Osteocyte (in vitro differentiated cells): Measurements from ENCODE around the gene UBR4. TPM values are rescaled to one million over a fixed set of nuclear protein-coding genes. Genes with fewer than 3 reads are reported as not detected.

Source experiments
- DNase-seq: peaks from one replicate; pipeline ENCODE4 v3.0.0; 2021; ENCODE audit warnings: mixed read lengths; ENCODE audit not compliant: unreplicated experiment; ENCODE audit errors: extremely low spot score
- H3K27ac Mint-ChIP-seq: one replicate; pipeline ENCODE4 v1.8.0; 2021; ENCODE audit warnings: mild to moderate bottlenecking, mixed read lengths; ENCODE audit not compliant: unreplicated experiment
- H3K27me3 Mint-ChIP-seq: one replicate; pipeline ENCODE4 v1.8.0; 2021; ENCODE audit warnings: mixed read lengths; ENCODE audit not compliant: unreplicated experiment
- H3K36me3 Mint-ChIP-seq: one replicate; pipeline ENCODE4 v1.8.0; 2021; ENCODE audit warnings: mixed read lengths; ENCODE audit not compliant: unreplicated experiment
- H3K4me1 Mint-ChIP-seq: one replicate; pipeline ENCODE4 v1.8.0; 2021; ENCODE audit warnings: mixed read lengths; ENCODE audit not compliant: unreplicated experiment
- H3K4me3 Mint-ChIP-seq: one replicate; pipeline ENCODE4 v1.8.0; 2021; ENCODE audit warnings: mild to moderate bottlenecking, moderate library complexity, mixed read lengths; ENCODE audit not compliant: unreplicated experiment
- H3K9me3 Mint-ChIP-seq: one replicate; pipeline ENCODE4 v1.8.0; 2021; ENCODE audit warnings: mixed read lengths; ENCODE audit not compliant: unreplicated experiment
- total RNA-seq: library from RNA; stranded (reverse); gene quantifications from 2 replicates; pipeline ENCODE4 v1.2.1, GENCODE V29; 2021
- TF ChIP-seq, protein P1 (sequence below): fragments of 200-600 bp; sonication (generic); IDR thresholded peaks from 2 replicates; pipeline ENCODE4 v1.5.0; 2021; ENCODE audit warnings: antibody characterized with exemption, mild to moderate bottlenecking, moderate library complexity

Gene UBR4
- total RNA-seq, 1 donor from 2014 or later: 161 TPM

DNA sequence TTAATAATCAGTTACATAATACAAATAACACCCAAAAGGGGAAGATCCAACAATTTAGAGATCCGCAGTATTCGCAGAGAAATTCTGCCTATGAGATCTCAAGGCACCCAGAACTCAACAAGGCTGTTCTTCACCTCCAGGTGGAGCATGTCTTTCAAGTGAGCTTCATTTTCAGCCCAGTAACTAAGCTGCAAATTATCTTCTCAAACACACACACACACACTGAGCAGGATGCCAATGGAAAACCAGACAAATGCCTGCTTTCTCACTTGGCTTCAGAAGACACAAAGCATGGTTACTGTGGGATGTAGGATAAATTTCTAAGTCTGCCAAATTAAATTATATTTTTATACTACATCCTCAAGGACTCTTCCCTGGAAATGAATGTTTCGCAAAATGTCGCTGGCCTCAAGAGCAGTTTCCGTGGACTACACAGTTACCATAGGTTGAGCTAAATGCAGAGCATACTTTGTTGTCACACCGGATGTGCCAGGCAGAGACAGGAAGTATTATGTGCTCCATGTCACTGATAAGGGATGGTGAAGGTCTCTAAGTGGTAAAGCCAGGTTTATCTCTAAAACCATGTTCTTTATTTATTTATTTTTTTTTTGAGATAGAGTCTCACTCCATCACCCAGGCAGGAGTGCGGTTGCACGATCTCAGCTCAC, 30.3 kb downstream of the UBR4 start:
- peaks cover 64% of the 10 kb centered on the region for H3K36me3 Mint-ChIP-seq

GRCh38 chr1:19178734-19179398, 31.2 kb downstream of the UBR4 start:
- Mint-ChIP-seq H3K9me3 (no peaks in the 10 kb centered on the region), H3K4me3 (no peak overlapping the region), H3K27me3 (no peaks in the 10 kb centered on the region), H3K36me3 (peaks cover 63% of the 10 kb centered on the region), H3K4me1 (no peaks in the 10 kb centered on the region), H3K27ac (no peak overlapping the region)
- TF ChIP-seq, protein P1, sequence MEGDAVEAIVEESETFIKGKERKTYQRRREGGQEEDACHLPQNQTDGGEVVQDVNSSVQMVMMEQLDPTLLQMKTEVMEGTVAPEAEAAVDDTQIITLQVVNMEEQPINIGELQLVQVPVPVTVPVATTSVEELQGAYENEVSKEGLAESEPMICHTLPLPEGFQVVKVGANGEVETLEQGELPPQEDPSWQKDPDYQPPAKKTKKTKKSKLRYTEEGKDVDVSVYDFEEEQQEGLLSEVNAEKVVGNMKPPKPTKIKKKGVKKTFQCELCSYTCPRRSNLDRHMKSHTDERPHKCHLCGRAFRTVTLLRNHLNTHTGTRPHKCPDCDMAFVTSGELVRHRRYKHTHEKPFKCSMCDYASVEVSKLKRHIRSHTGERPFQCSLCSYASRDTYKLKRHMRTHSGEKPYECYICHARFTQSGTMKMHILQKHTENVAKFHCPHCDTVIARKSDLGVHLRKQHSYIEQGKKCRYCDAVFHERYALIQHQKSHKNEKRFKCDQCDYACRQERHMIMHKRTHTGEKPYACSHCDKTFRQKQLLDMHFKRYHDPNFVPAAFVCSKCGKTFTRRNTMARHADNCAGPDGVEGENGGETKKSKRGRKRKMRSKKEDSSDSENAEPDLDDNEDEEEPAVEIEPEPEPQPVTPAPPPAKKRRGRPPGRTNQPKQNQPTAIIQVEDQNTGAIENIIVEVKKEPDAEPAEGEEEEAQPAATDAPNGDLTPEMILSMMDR: no peak
- DNase-seq: no peak

More for the DNA sequence above, 30.3 kb downstream of the UBR4 start:
- Mint-ChIP-seq H3K9me3 (no peaks in the 10 kb centered on the region), H3K27me3 (no peaks in the 10 kb centered on the region), H3K4me1 (no peaks in the 10 kb centered on the region), H3K4me3 (no peak overlapping the region), H3K27ac (no peak overlapping the region)
- DNase-seq: no peak
- TF ChIP-seq, protein P1: peak; percentile 46

GRCh38 chr1:19177811-19178210, 32.3 kb downstream of the UBR4 start:
- Mint-ChIP-seq H3K9me3 (no peaks in the 10 kb centered on the region), H3K4me1 (no peaks in the 10 kb centered on the region), H3K27ac (no peak overlapping the region), H3K4me3 (no peak overlapping the region), H3K36me3 (peaks cover 64% of the 10 kb centered on the region), H3K27me3 (no peaks in the 10 kb centered on the region)
- DNase-seq: no peak
- TF ChIP-seq, protein P1: no peak

GRCh38 chr1:19169642-19170041, 40.4 kb downstream of the UBR4 start:
- TF ChIP-seq, protein P1: no peak
- Mint-ChIP-seq H3K4me3 (no peak overlapping the region), H3K4me1 (no peaks in the 10 kb centered on the region), H3K27me3 (no peaks in the 10 kb centered on the region), H3K36me3 (peaks cover 79% of the 10 kb centered on the region), H3K27ac (no peak overlapping the region), H3K9me3 (no peaks in the 10 kb centered on the region)
- no peak for DNase-seq

GRCh38 chr1:19167140-19167539, 42.9 kb downstream of the UBR4 start:
- Mint-ChIP-seq H3K27ac (no peak overlapping the region), H3K4me1 (peaks cover 20% of the 10 kb centered on the region)

More at GRCh38 chr1:19167140-19167539, 42.9 kb downstream of the UBR4 start:
- TF ChIP-seq, protein P1: no peak
- H3K4me3 Mint-ChIP-seq: no peak overlapping the region
- H3K27me3 Mint-ChIP-seq: no peaks in the 10 kb centered on the region
- DNase-seq: no peak
- no peaks in the 10 kb centered on the region for H3K9me3 Mint-ChIP-seq
- peaks cover 81% of the 10 kb centered on the region for H3K36me3 Mint-ChIP-seq
